K562 (cell line): ENCODE results near the gene JUND. TPM values are rescaled to one million over a fixed set of nuclear protein-coding genes. Genes with fewer than 3 reads are reported as not detected.

Experiments
- ATAC-seq: fragments of 200-7000 bp; cut with Tn5 transposase; 3 replicates; pipeline ENCODE4 v1.9.1; 2020; ENCODE audit warnings: moderate library complexity
- BruUV-seq: library from RNA; stranded (reverse); fragments of 400-500 nt; replicated peaks from 2 replicates; lab custom pipeline; 2021; lab: Mats Ljungman, UMichigan
- CTCF ChIA-PET: fragments of 300-600 bp; formaldehyde crosslinking; extraction: SDS; loops from one replicate; lab custom pipeline; 2021; ENCODE audit warnings: low intra/inter-chr PET ratio; lab: Yijun Ruan, JAX
- POLR2A ChIA-PET: fragments of 300-600, 350-650 bp; sonication (Branson Sonifier 250); formaldehyde crosslinking; extraction: SDS; loops from one replicate; lab custom pipeline; 2021; ENCODE audit warnings: antibody characterized with exemption, inconsistent platforms; lab: Yijun Ruan, JAX
- DNase-seq, 4 experiments: peaks; one replicate each; pipeline versions ENCODE4 v3.0.0 to v3.0.0-alpha.2; 2011 to 2018; ENCODE audit warnings: low spot score in 3 of 4, mixed read lengths in 3 of 4; ENCODE audit errors: extremely low read depth in 1 of 4
- FAIRE-seq: peaks from 2 replicates; lab custom pipeline; 2011; peaks lifted over from hg19 to GRCh38; lab: Jason Lieb, UNC
- H2AFZ ChIP-seq: 2 replicates; pipeline ENCODE4 v1.6.0; 2011; ENCODE audit warnings: low read depth, low read length, control low read depth, inconsistent platforms
- H3K27ac ChIP-seq: fragments of 200-600 bp; 3 replicates; pipeline ENCODE4 v1.8.0; 2011; ENCODE audit warnings: low read depth, mild to moderate bottlenecking, control low read depth, inconsistent platforms, low read length, moderate library complexity, mixed read lengths; ENCODE audit errors: extremely low read depth
- H3K27me3 ChIP-seq, 2 experiments: fragments of 300-600 bp in 1 of 2; 2 replicates in 1 of 2; 3 replicates in 1 of 2; pipeline versions ENCODE4 v1.6.0 to v1.8.0; 2011; ENCODE audit warnings: inconsistent platforms in 2 of 2, low read length in 2 of 2, mild to moderate bottlenecking in 1 of 2, mixed read lengths in 1 of 2, moderate library complexity in 1 of 2; ENCODE audit not compliant: control insufficient read depth in 2 of 2, insufficient read depth in 2 of 2
- H3K36me3 ChIP-seq: fragments of 300-600 bp; 3 replicates; pipeline ENCODE4 v1.8.0; 2011; ENCODE audit warnings: mild to moderate bottlenecking, low read length, inconsistent platforms; ENCODE audit not compliant: control insufficient read depth, insufficient read depth
- H3K4me1 ChIP-seq, 2 experiments: fragments of 200-600 bp in 1 of 2; replicated peaks in 1 of 2; 2 replicates in 1 of 2; 3 replicates in 1 of 2; pipeline versions ENCODE4 v1.5.1 to v1.8.0; 2011; ENCODE audit warnings: inconsistent platforms in 2 of 2, low read length in 2 of 2, mild to moderate bottlenecking in 1 of 2, mixed read lengths in 1 of 2, moderate library complexity in 1 of 2; ENCODE audit not compliant: control insufficient read depth in 2 of 2, insufficient read depth in 2 of 2
- H3K4me2 ChIP-seq: 2 replicates; pipeline ENCODE4 v1.6.1; 2011; ENCODE audit warnings: low read length, control low read depth, inconsistent platforms, mixed read lengths; ENCODE audit not compliant: insufficient read depth
- H3K4me3 ChIP-seq: fragments of 200-600 bp; sonication (generic), shearing (Covaris generic); 2 replicates; pipeline ENCODE4 v1.5.1; 2016; ENCODE audit warnings: control low read depth, inconsistent platforms
- H3K79me2 ChIP-seq: fragments of 200-600 bp; 3 replicates; pipeline ENCODE4 v1.8.0; 2011; ENCODE audit warnings: low read length, inconsistent platforms; ENCODE audit not compliant: control insufficient read depth, insufficient read depth
- H3K9ac ChIP-seq, 2 experiments: 2 replicates each; pipeline versions ENCODE4 v1.6.0 to v1.6.1; 2011; ENCODE audit warnings: low read depth in 2 of 2, low read length in 2 of 2, control low read depth in 1 of 2, inconsistent platforms in 1 of 2, mild to moderate bottlenecking in 1 of 2, mixed read lengths in 1 of 2; ENCODE audit not compliant: insufficient read depth in 1 of 2
- H3K9me1 ChIP-seq: one replicate; pipeline ENCODE4 v1.6.0; 2011; ENCODE audit warnings: inconsistent platforms, mild to moderate bottlenecking, low read length, moderate library complexity; ENCODE audit not compliant: control insufficient read depth, insufficient read depth
- H3K9me3 ChIP-seq: replicated peaks from 2 replicates; pipeline ENCODE4 v1.5.1; 2011; ENCODE audit warnings: low read depth, low read length, inconsistent platforms; ENCODE audit not compliant: control insufficient read depth, insufficient read depth
- H4K20me1 ChIP-seq: replicated peaks from 2 replicates; pipeline ENCODE4 v1.6.1; 2011; ENCODE audit warnings: low read length, inconsistent platforms, mixed read lengths; ENCODE audit not compliant: control insufficient read depth, insufficient read depth
- CTBP1 ChIP-seq: fragments of 450-650 bp; IDR thresholded peaks from 2 replicates; pipeline ENCODE4 v1.6.1; 2016; ENCODE audit warnings: borderline replicate concordance
- EHMT2 ChIP-seq: fragments of 450-650 bp; IDR thresholded peaks from 2 replicates; pipeline ENCODE4 v1.6.1; 2018; ENCODE audit warnings: antibody characterized with exemption
- HDAC1 ChIP-seq, 2 experiments: fragments of 450-650 bp; IDR thresholded peaks; 2 replicates each; pipeline ENCODE4 v1.6.1; 2016 to 2017; ENCODE audit warnings: inconsistent platforms in 1 of 2, mild to moderate bottlenecking in 1 of 2, moderate library complexity in 1 of 2
- HDGF ChIP-seq: fragments of 450-650 bp; IDR thresholded peaks from 2 replicates; pipeline ENCODE4 v1.6.1; 2016
- LARP7 ChIP-seq: fragments of 450-650 bp; IDR thresholded peaks from 2 replicates; pipeline ENCODE4 v1.6.1; 2016
- NFXL1 ChIP-seq: fragments of 450-650 bp; formaldehyde crosslinking; IDR thresholded peaks from 2 replicates; pipeline ENCODE4 v1.4.0; 2021; ENCODE audit warnings: mild to moderate bottlenecking
- POLR2B ChIP-seq: fragments of 450-650 bp; IDR thresholded peaks from 2 replicates; pipeline ENCODE4 v1.6.1; 2018; ENCODE audit warnings: low read depth; ENCODE audit not compliant: partially characterized antibody
- POLR2H ChIP-seq: IDR thresholded peaks from 2 replicates; pipeline ENCODE4 v1.6.1; 2016; ENCODE audit warnings: missing genetic modification characterization, low read depth, mild to moderate bottlenecking, control low read depth, missing compliant biosample characterization, moderate library complexity
- WGBS: fragments of 100-300 bp; shearing (Covaris generic); methylation state at CpG from one replicate; pipeline ENCODE4 v1.1.6; 2016; ENCODE audit warnings: low coverage, mixed read lengths; ENCODE audit not compliant: insufficient coverage; ENCODE audit errors: missing lambda C conversion rate; 5-methylcytosine and 5-hydroxymethylcytosine counted together
- in situ Hi-C: fragments of 300-500 bp; cut with MboI; formaldehyde crosslinking; loops from 4 replicates; pipeline ENCODE4 v1.15.0; 2018; ENCODE audit warnings: inconsistent platforms, mixed read lengths
- intact Hi-C: fragments of 100-400 bp; cut with micrococcal nuclease; formaldehyde crosslinking; loops from 2 replicates; pipeline ENCODE4 v1.14.2; 2022
- polyA plus RNA-seq, 8 experiments: library from polyadenylated mRNA; depleted of rRNA in 4 of 8; stranded (reverse) in 5 of 8; unstranded in 3 of 8; fragments of >200 nt; fragmentation: Nextera tagmentation in 2 of 8; fragmentation: Illumina TruSeq in 1 of 8; extraction: Ambion mirVana in 2 of 8; extraction: Trizol in 1 of 8; gene quantifications; 2 replicates each; pipeline versions ENCODE4 v1.2.1 to v1.2.3, GENCODE V29; 2011 to 2014; ENCODE audit warnings: inconsistent platforms in 1 of 8, missing spikeins in 1 of 8
- total RNA-seq, 7 experiments: library from RNA; depleted of rRNA in 6 of 7; stranded (reverse); fragments of >200 nt in 6 of 7; fragmentation: Illumina TruSeq in 2 of 7; extraction: Trizol in 2 of 7; gene quantifications; 2 replicates each; pipeline versions ENCODE4 v1.2.1 to v1.2.3, GENCODE V29; 2011 to 2021; ENCODE audit warnings: low replicate concordance in 1 of 7
- TF ChIP-seq, protein P1 (sequence below): fragments of 450-650 bp; IDR thresholded peaks from 2 replicates; pipeline ENCODE4 v1.6.1; 2016
- TF ChIP-seq, protein P2 (sequence below), 2 experiments: fragments of 450-650 bp in 1 of 2; IDR thresholded peaks; 2 replicates each; pipeline ENCODE4 v1.6.1; 2011 to 2017; ENCODE audit warnings: low read depth in 2 of 2, antibody characterized with exemption in 1 of 2, borderline replicate concordance in 1 of 2, low read length in 1 of 2, mild to moderate bottlenecking in 1 of 2, mixed read lengths in 1 of 2; ENCODE audit not compliant: control insufficient read depth in 1 of 2

JUND gene
- total and polyA plus RNA-seq, 9 of the 15 experiments (the other 6 are each of a cell fraction or from before 2014, with no cell fraction given) = 6.4 to 286 (median 42.3) TPM

DNA sequence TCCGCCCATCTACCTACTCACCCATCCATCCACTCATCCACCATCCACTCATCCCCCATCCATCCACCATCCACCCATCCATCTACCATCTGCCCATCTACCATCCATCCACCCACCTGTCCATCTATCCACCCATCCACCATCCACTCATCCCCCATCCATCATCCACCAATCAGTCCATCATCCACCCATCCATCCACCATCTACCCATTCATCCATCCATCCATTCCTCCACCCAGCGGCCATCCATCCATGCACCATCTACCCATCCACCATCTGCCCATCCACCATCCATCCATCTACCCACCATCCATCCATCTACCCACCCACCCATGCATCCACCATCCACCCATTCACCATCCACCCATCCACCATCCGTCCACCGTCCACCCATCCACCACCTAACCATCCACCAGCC is 13.6 kb upstream of the JUND start:
- FAIRE-seq = no peak
- no TSS peak for BruUV-seq
- in situ Hi-C loops (no loop called here), intact Hi-C loops (no loop called here)
- Histone ChIP-seq H3K9ac (peak overlapping the region in 1 of 2 experiments; percentile 99; a peak in 1 of 4 replicates), H3K27ac (no peak overlapping the region), H3K4me2 (no peak overlapping the region), H3K79me2 (peaks cover 19% of the 10 kb centered on the region; the same call in 2 of the 3 replicates), H3K4me3 (no peak overlapping the region), H3K36me3 (no peaks in the 10 kb centered on the region), H3K9me3 (no peaks in the 10 kb centered on the region), H4K20me1 (no peaks in the 10 kb centered on the region), H2AFZ (no peak overlapping the region), H3K27me3 (no peaks in the 10 kb centered on the region), H3K9me1 (no peaks in the 10 kb centered on the region), H3K4me1 (peaks cover 29 to 53% of the 10 kb centered on the region in 2 experiments)
- ATAC-seq = no peak
- WGBS = 65% methylated on average over 4 of the region's 4 CpGs
- ChIA-PET POLR2A (no interaction called here), CTCF (no interaction called here)
- no peak for DNase-seq
- TF ChIP-seq POLR2B = peak; percentile 21
- no peak for TF ChIP-seq NFXL1 (CRISPR knock-in tag)
- TF ChIP-seq HDAC1 (IDR thresholded peaks at IDR 0.05) = peak in 1 of 2 experiments; percentile 58; a peak in 2 of 4 replicates
- peak; percentile 83 for TF ChIP-seq EHMT2
- TF ChIP-seq CTBP1 = 0 out of 2 replicates have a peak, but pooled peaks have one; percentile 6
- TF ChIP-seq, protein P1, sequence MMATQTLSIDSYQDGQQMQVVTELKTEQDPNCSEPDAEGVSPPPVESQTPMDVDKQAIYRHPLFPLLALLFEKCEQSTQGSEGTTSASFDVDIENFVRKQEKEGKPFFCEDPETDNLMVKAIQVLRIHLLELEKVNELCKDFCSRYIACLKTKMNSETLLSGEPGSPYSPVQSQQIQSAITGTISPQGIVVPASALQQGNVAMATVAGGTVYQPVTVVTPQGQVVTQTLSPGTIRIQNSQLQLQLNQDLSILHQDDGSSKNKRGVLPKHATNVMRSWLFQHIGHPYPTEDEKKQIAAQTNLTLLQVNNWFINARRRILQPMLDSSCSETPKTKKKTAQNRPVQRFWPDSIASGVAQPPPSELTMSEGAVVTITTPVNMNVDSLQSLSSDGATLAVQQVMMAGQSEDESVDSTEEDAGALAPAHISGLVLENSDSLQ = peak; percentile 53
- TF ChIP-seq HDGF = peak; percentile 29; the same call in 1 of the 2 replicates
- no peak for TF ChIP-seq POLR2H (tag)
- TF ChIP-seq LARP7 = 0 out of 2 replicates have a peak, but pooled peaks have one; percentile 40
- TF ChIP-seq, protein P2, sequence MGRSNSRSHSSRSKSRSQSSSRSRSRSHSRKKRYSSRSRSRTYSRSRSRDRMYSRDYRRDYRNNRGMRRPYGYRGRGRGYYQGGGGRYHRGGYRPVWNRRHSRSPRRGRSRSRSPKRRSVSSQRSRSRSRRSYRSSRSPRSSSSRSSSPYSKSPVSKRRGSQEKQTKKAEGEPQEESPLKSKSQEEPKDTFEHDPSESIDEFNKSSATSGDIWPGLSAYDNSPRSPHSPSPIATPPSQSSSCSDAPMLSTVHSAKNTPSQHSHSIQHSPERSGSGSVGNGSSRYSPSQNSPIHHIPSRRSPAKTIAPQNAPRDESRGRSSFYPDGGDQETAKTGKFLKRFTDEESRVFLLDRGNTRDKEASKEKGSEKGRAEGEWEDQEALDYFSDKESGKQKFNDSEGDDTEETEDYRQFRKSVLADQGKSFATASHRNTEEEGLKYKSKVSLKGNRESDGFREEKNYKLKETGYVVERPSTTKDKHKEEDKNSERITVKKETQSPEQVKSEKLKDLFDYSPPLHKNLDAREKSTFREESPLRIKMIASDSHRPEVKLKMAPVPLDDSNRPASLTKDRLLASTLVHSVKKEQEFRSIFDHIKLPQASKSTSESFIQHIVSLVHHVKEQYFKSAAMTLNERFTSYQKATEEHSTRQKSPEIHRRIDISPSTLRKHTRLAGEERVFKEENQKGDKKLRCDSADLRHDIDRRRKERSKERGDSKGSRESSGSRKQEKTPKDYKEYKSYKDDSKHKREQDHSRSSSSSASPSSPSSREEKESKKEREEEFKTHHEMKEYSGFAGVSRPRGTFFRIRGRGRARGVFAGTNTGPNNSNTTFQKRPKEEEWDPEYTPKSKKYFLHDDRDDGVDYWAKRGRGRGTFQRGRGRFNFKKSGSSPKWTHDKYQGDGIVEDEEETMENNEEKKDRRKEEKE (IDR thresholded peaks at IDR 0.05; ENCODE audit: borderline replicate concordance in 1 of 2, control insufficient read depth in 1 of 2, low read depth in 2 of 2, low read length in 1 of 2) = peak in 1 of 2 experiments; percentile 29; a peak in 1 of 4 replicates
